Esophagus squamous epithelium (tissue), 5 donors: ENCODE results near the gene RBBP8NL. TPM values are rescaled to one million over a fixed set of nuclear protein-coding genes. Genes with fewer than 3 reads are reported as not detected.

Source experiments
- DNase-seq: peaks from one replicate; lab custom pipeline; 2025; lab: John Stamatoyannopoulos, UW
- H3K27ac ChIP-seq, 4 donors: fragments of 200-600 bp; sonication (generic); one replicate each; pipeline ENCODE4 v1.5.1; 2016 to 2019; ENCODE audit warnings: mild to moderate bottlenecking in 1 of 4
- H3K27me3 ChIP-seq, 4 donors: fragments of 200-600 bp; sonication (generic); 1 replicate in 3 of 4; 2 replicates in 1 of 4; pipeline versions ENCODE4 v1.5.1 to v1.6.0; 2017 to 2021; ENCODE audit warnings: antibody characterized with exemption in 1 of 4
- H3K36me3 ChIP-seq, 3 donors: fragments of 200-600 bp; sonication (generic); one replicate each; pipeline ENCODE4 v1.5.1; 2016 to 2019
- H3K4me1 ChIP-seq, 3 donors: fragments of 200-600 bp; sonication (generic); one replicate each; pipeline ENCODE4 v1.5.1; 2017 to 2019
- H3K4me3 ChIP-seq, 4 donors: fragments of 200-600 bp; sonication (generic); 1 replicate in 3 of 4; 2 replicates in 1 of 4; pipeline ENCODE4 v1.5.1; 2016 to 2019; ENCODE audit warnings: mild to moderate bottlenecking in 2 of 4, moderate library complexity in 1 of 4
- H3K9me3 ChIP-seq, 3 donors: fragments of 200-600 bp; sonication (generic); one replicate each; pipeline ENCODE4 v1.5.1; 2016 to 2019
- CTCF ChIP-seq, 6 experiments: fragments of 450-650 bp in 4 of 6; fragments of 200-600 bp in 2 of 6; sonication (generic) in 2 of 6; IDR thresholded peaks; one replicate each; pipeline ENCODE4 v1.5.1; 2016 to 2019; ENCODE audit warnings: antibody characterized with exemption in 6 of 6, mild to moderate bottlenecking in 4 of 6, moderate library complexity in 4 of 6
- POLR2A ChIP-seq, 4 donors: fragments of 450-650 bp; IDR thresholded peaks; one replicate each; pipeline ENCODE4 v1.6.1; 2017; ENCODE audit warnings: antibody characterized with exemption in 4 of 4, mild to moderate bottlenecking in 4 of 4, moderate library complexity in 3 of 4
- WGBS, 2 donors: methylation state at CpG; one replicate each; pipeline ENCODE4 v1.1.5; 2018; 5-methylcytosine and 5-hydroxymethylcytosine counted together
- intact Hi-C: fragments of 100-400 bp; cut with DNase I; formaldehyde crosslinking; loops from one replicate; pipeline ENCODE4 v1.15.0; 2022
- total RNA-seq, 4 donors: library from RNA; depleted of rRNA; stranded (reverse); fragments of >200 nt; gene quantifications; one replicate each; pipeline ENCODE4 v1.1.0, GENCODE V29; 2016
- donor health status: DM: yes; HTN: yes; CAD: no.

The RBBP8NL gene
- total RNA-seq, 4 donors from 2014 or later = 1.1 to 6.2 (median 4.0) TPM

DNA sequence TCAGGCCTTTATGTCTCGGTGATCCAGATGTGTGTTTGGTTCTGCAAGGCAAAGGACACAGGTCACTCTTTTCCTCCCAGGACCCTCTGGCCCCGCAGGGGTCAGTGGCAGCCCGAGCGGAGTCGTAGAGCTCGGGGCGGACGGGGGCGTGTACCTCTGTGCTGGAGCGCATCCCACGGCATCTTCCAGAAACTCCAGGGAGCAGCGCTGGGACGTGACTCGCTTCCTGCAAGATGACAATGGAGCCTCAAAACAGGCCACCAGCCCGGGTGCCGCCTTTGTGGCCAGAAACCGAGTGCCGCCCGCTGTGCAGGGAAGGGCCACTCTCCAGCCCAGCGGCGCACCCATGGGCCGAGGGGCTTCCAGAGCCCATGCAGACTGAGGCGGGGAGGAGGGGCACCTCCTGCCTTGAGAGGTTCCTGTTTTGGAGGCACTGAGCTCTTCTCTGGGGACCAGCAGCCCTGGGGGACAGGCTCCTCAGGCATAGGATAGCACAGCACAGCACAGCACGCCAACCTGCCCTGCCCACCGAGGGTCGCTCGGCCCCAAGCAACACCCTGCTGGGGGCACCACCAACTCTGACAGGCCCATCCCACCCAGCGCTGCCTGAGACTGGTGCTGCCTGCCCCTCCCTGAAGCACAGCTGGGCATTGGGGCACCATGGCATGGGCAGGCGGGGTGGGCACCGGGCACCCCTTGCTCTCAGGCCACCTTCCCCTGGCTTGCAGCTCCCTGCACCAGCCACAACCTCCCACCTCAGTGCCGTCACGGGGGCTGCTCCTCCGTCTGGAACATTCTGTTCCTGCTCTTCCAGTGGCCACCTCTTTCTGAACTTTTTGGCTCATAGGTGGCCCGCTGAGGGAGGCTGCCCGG is 30.7 kb downstream of the RBBP8NL start:
- H3K27ac ChIP-seq = no peak overlapping the region
- WGBS, 2 donors = 88 to 98% methylated on average over 6 to 19 of the region's 35 CpGs
- peaks cover 0 to 35% (median 4%) of the 10 kb centered on the region in 3 donors for H3K36me3 ChIP-seq
- intact Hi-C loops = no loop called here
- H3K9me3 ChIP-seq = no peaks in the 10 kb centered on the region
- no peak for DNase-seq
- no peaks in the 10 kb centered on the region for H3K4me1 ChIP-seq
- H3K4me3 ChIP-seq = no peak overlapping the region
- H3K27me3 ChIP-seq = no peaks in the 10 kb centered on the region
- TF ChIP-seq CTCF (IDR thresholded peaks at IDR 0.05) (no peak), POLR2A (IDR thresholded peaks at IDR 0.05) (no peak)

- H3K27ac ChIP-seq = no peak overlapping the region
- DNase-seq = no peak
- TF ChIP-seq POLR2A (IDR thresholded peaks at IDR 0.05) (no peak), CTCF (IDR thresholded peaks at IDR 0.05) (peak in 1 of 6 experiments; percentile 28)
- H3K36me3 ChIP-seq = peaks cover 0 to 45% (median 4%) of the 10 kb centered on the region in 3 donors
- no peaks in the 10 kb centered on the region for H3K9me3 ChIP-seq
- H3K27me3 ChIP-seq = no peaks in the 10 kb centered on the region
- H3K4me3 ChIP-seq = no peak overlapping the region
- intact Hi-C loops = no loop called here
- WGBS, 2 donors = 79% methylated on average over 8 of the region's 27 CpGs; no CpG with 5 or more reads in 1 of the 2 donors
- H3K4me1 ChIP-seq = no peaks in the 10 kb centered on the region
Observed at GRCh38 chr20:62395311-62396242, 31.8 kb downstream of the RBBP8NL start.

DNA sequence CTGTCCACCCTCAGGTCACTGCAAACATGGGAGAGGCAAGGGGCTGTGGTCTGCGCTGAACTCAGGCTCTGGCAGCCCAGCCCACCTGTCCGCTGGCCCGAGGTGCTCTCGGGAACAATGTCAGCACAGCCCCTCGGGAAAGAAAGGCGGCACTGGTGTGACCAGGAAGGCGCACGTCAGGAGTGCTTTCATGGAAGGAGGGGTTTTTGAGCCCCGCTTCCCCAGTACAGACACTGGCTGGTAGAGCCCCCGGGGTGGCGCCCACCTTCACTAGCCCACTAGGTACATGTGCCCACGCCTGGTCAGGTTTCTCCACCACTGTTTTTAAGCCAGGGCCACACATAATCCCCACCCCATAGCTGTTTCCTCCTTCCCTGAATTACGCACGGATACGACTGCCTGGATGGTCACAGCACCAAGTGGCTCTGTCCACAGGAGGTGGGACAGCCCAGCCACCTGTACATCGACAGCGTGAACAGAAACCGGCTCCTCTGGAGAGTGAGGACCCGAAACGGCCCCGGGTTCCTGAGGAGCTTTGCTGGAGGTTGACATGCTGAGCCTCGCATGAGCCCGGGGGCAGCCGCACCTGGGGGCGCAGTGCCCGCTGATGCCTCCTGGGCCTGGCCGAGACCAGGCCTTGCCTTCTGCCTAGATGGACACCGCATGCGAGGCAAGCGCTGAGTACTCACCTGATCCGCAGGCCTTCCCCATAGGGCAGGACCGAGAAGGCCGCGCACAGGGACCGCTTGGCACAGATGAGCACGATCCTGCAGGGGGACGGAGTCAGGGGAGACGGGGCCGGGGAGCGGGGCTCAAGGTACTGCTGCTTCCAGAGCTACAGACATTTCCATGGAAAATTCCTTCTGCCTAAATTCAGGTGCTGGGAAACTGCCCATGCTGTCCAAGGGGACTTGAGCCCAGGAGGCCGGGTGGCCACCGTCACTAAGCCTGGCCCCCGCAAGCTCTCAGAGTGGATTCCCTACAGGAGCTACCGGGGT is 32.8 kb downstream of the RBBP8NL start:
- Histone ChIP-seq H3K4me1 (peaks cover 0 to 2% (median 0%) of the 10 kb centered on the region in 3 donors), H3K27me3 (no peaks in the 10 kb centered on the region), H3K9me3 (no peaks in the 10 kb centered on the region), H3K4me3 (no peak overlapping the region), H3K36me3 (peaks cover 0 to 55% (median 4%) of the 10 kb centered on the region in 3 donors), H3K27ac (no peak overlapping the region)
- no peak for TF ChIP-seq CTCF (IDR thresholded peaks at IDR 0.05)
- TF ChIP-seq POLR2A (IDR thresholded peaks at IDR 0.05) = no peak
- DNase-seq = no peak
- intact Hi-C loops = no loop called here
- WGBS, 2 donors = 92 to 94% methylated on average over 7 to 15 of the region's 44 CpGs

GRCh38 chr20:62393830-62394229 is 33.5 kb downstream of the RBBP8NL start:
- peaks cover 0 to 62% (median 9%) of the 10 kb centered on the region in 3 donors for H3K36me3 ChIP-seq
- DNase-seq = no peak
- TF ChIP-seq POLR2A (IDR thresholded peaks at IDR 0.05) (no peak), CTCF (IDR thresholded peaks at IDR 0.05) (no peak)
- no peak overlapping the region for H3K4me3 ChIP-seq
- no peak overlapping the region for H3K27ac ChIP-seq
- no peaks in the 10 kb centered on the region for H3K27me3 ChIP-seq
- 80 to 94% methylated on average over 1 to 14 of the region's 24 CpGs for WGBS, 2 donors
- no peaks in the 10 kb centered on the region for H3K9me3 ChIP-seq
- H3K4me1 ChIP-seq = peaks cover 0 to 8% (median 0%) of the 10 kb centered on the region in 3 donors
- intact Hi-C loops = no loop called here
